ENCODE results near the gene SLC6A20.
"Not testable (repeated sequence)": the region's sequence is repeated elsewhere in the genome, so short reads cannot be mapped to it uniquely, and the experiment has no call there.

Gene SLC6A20

DNA sequence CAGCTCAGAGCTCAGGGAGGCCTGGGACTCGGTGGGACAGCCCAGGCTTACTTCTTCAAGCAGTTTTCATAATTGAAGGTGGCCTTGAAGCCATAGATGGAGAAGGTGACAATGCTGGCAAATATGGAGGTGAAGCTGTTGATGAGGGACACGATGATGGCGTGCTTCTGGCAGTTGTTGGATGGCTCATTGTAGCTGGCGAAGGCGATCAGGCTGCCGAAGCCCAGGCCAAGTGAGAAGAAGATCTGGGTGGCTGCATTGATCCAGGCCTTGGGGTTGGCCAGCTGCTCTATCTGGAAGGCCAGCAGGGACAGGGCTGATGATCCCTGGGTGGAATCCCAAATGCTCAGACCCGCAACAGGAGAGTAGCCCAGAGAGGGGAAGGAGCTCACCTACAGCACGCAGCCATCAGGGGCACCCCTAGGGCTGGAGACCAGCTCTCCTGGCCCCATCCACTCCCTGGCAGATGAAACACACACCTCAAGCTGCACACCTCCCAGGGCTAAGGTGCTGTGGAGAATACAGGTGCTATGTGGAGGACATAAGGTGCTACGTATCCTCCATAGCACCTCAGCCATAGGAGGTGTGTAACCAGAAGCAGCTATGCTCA, 25.1 kb downstream of the SLC6A20 start:
- Histone ChIP-seq H3K36me3 (ENCODE audit: control insufficient read depth, insufficient read depth, low read length) (no peaks in the 10 kb centered on the region), H3K9me3 (ENCODE audit: control insufficient read depth, insufficient read depth, low read depth, low read length) (no peaks in the 10 kb centered on the region; the same call in 1 of the 2 replicates), H3K9ac (ENCODE audit: low read length) (no peak overlapping the region)

GRCh38 chr3:45765958-45766357, 30.4 kb downstream of the SLC6A20 start:
- Histone ChIP-seq H3K27me3 (ENCODE audit: control insufficient read depth, insufficient read depth, low read length) (no peaks in the 10 kb centered on the region), H3K9ac (ENCODE audit: low read length) (no peak overlapping the region), H3K4me3 (ENCODE audit: low read depth, low read length) (no peak overlapping the region), H3K27ac (ENCODE audit: low read depth, low read length) (no peak overlapping the region), H3K4me1 (ENCODE audit: control insufficient read depth, insufficient read depth, low read length) (peaks cover 5% of the 10 kb centered on the region), H3K9me3 (ENCODE audit: control insufficient read depth, insufficient read depth, low read depth, low read length) (no peaks in the 10 kb centered on the region; the same call in 1 of the 2 replicates), H3K36me3 (ENCODE audit: control insufficient read depth, insufficient read depth, low read length) (no peaks in the 10 kb centered on the region)

More for the DNA sequence above, 25.1 kb downstream of the SLC6A20 start:
- peaks cover 7% of the 10 kb centered on the region for H3K4me1 ChIP-seq (ENCODE audit: control insufficient read depth, insufficient read depth, low read length)
- no peak overlapping the region for H3K27ac ChIP-seq (ENCODE audit: low read depth, low read length)
- no peaks in the 10 kb centered on the region; the same call in 1 of the 2 replicates for H3K27me3 ChIP-seq (ENCODE audit: control insufficient read depth, insufficient read depth, low read length)
- H3K4me3 ChIP-seq (ENCODE audit: low read depth, low read length): no peak overlapping the region

DNA sequence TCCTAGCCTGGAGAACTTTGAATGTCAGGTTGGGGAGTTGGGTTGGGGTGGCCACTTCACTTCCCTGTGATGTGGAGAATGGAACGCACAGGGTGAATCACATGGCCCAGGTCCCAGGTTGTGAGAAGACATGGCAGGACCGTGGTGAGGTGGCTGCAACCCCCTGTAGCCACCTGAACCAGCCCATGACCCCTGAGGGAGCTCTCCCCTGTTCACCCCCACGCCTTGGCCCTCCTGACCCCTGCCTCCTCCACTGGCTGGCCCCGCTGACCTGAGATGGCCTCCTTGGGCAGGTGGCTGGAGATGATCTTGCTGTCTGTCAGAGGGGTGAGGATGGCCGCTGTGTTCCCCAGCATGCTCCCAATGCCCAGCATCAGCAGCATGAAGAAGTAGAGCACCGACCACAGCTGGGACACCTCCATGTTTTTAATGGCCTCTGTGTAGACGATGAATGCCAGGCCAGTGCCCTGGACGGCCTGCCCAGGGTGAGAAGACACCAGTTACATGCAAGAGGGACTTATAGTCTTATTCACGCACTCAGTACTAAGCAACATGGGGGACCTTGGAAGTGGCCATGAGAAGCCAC, 31.0 kb downstream of the SLC6A20 start:
- Histone ChIP-seq H3K9me3 (ENCODE audit: control insufficient read depth, insufficient read depth, low read depth, low read length) (no peaks in the 10 kb centered on the region; the same call in 1 of the 2 replicates), H3K9ac (ENCODE audit: low read length) (no peak overlapping the region), H3K36me3 (ENCODE audit: control insufficient read depth, insufficient read depth, low read length) (no peaks in the 10 kb centered on the region), H3K27ac (ENCODE audit: low read depth, low read length) (no peak overlapping the region), H3K4me1 (ENCODE audit: control insufficient read depth, insufficient read depth, low read length) (peaks cover 10% of the 10 kb centered on the region), H3K4me3 (ENCODE audit: low read depth, low read length) (no peak overlapping the region), H3K27me3 (ENCODE audit: control insufficient read depth, insufficient read depth, low read length) (no peaks in the 10 kb centered on the region)

DNA sequence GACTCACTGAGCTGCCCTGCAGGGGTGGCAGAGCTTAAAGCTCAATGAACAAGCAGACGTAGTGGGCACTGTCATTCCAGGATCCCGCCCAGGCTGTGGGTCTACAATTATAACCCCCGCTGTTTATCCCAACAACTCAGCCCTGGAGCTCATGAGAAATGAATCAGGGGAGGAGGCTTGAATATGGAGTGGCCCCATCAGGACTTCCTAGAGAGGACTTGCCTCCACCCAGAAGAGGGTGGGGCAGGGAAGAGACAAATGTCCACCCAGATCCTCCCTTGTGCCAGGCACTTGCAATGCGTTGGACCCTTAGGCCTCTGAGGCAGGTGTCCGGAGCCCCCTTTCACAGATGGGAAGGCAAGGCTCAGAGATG, 33.0 kb downstream of the SLC6A20 start:
- no peaks in the 10 kb centered on the region for H3K36me3 ChIP-seq (ENCODE audit: control insufficient read depth, insufficient read depth, low read length)
- no peaks in the 10 kb centered on the region; the same call in 1 of the 2 replicates for H3K9me3 ChIP-seq (ENCODE audit: control insufficient read depth, insufficient read depth, low read depth, low read length)
- H3K9ac ChIP-seq (ENCODE audit: low read length): no peak overlapping the region
- peaks cover 10% of the 10 kb centered on the region for H3K4me1 ChIP-seq (ENCODE audit: control insufficient read depth, insufficient read depth, low read length)
- H3K27ac ChIP-seq (ENCODE audit: low read depth, low read length): no peak overlapping the region
- H3K27me3 ChIP-seq (ENCODE audit: control insufficient read depth, insufficient read depth, low read length): no peaks in the 10 kb centered on the region
- H3K4me3 ChIP-seq (ENCODE audit: low read depth, low read length): no peak overlapping the region

DNA sequence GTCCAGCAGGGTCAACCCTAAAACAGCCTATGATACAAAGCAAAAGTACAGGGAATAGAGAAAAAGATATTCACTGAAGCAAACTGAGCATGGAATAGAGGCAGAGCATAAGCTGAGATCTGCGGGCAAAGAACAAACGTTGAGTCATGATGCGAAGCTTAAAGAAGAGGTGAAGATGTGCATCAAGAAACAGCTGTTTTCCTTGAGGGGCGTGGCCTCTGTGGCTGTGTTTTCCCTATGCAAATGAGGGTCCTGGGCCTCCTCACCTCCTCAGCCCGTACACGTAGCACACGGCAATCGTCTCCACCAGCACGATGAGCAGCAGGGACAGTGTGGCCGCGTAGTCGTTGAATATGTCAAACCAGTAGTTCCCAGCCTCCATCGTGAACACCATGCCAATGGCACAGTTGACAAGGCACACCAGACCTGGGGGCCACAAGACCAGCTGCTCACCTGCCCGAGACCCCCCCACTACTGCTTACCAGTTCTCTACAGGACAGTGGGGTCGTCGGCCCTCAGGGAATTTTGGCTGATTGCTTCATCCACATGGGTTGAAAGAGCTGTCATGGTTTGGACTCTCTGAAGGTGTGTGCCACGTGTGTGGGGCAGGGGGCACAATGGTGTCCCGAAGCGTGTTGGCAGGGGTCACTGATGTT, 33.6 kb downstream of the SLC6A20 start:
- H3K9me3 ChIP-seq (ENCODE audit: control insufficient read depth, insufficient read depth, low read depth, low read length): no peaks in the 10 kb centered on the region; the same call in 1 of the 2 replicates

DNA sequence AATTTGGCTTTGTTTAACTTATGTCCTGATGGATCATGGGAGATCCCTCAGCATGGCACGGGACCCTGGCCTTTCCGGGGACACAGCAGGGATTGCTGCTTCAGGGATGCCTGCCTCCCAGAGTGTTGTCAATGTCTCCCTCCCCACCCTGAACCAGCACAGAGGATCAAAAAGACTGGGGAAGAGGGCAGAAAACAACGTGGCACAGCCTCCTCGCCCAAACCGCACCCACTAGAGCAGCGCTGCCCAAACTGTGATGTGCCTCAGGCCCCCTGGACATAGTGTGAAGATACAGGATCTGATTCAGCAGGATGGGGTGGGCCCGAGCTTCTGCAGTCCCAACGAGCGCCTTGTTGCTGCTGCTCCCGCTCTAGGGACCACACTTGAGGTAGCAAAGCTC, 34.5 kb downstream of the SLC6A20 start:
- Histone ChIP-seq H3K36me3 (ENCODE audit: control insufficient read depth, insufficient read depth, low read length) (no peaks in the 10 kb centered on the region), H3K4me1 (ENCODE audit: control insufficient read depth, insufficient read depth, low read length) (peaks cover 10% of the 10 kb centered on the region), H3K4me3 (ENCODE audit: low read depth, low read length) (no peak overlapping the region), H3K27ac (ENCODE audit: low read depth, low read length) (no peak overlapping the region), H3K9ac (ENCODE audit: low read length) (no peak overlapping the region), H3K9me3 (ENCODE audit: control insufficient read depth, insufficient read depth, low read depth, low read length) (no peaks in the 10 kb centered on the region; the same call in 1 of the 2 replicates), H3K27me3 (ENCODE audit: control insufficient read depth, insufficient read depth, low read length) (no peaks in the 10 kb centered on the region)

More for the DNA sequence above, 33.6 kb downstream of the SLC6A20 start:
- Histone ChIP-seq H3K36me3 (ENCODE audit: control insufficient read depth, insufficient read depth, low read length) (no peaks in the 10 kb centered on the region), H3K9ac (ENCODE audit: low read length) (no peak overlapping the region), H3K4me3 (ENCODE audit: low read depth, low read length) (no peak overlapping the region), H3K4me1 (ENCODE audit: control insufficient read depth, insufficient read depth, low read length) (peaks cover 10% of the 10 kb centered on the region), H3K27ac (ENCODE audit: low read depth, low read length) (no peak overlapping the region), H3K27me3 (ENCODE audit: control insufficient read depth, insufficient read depth, low read length) (no peaks in the 10 kb centered on the region)

DNA sequence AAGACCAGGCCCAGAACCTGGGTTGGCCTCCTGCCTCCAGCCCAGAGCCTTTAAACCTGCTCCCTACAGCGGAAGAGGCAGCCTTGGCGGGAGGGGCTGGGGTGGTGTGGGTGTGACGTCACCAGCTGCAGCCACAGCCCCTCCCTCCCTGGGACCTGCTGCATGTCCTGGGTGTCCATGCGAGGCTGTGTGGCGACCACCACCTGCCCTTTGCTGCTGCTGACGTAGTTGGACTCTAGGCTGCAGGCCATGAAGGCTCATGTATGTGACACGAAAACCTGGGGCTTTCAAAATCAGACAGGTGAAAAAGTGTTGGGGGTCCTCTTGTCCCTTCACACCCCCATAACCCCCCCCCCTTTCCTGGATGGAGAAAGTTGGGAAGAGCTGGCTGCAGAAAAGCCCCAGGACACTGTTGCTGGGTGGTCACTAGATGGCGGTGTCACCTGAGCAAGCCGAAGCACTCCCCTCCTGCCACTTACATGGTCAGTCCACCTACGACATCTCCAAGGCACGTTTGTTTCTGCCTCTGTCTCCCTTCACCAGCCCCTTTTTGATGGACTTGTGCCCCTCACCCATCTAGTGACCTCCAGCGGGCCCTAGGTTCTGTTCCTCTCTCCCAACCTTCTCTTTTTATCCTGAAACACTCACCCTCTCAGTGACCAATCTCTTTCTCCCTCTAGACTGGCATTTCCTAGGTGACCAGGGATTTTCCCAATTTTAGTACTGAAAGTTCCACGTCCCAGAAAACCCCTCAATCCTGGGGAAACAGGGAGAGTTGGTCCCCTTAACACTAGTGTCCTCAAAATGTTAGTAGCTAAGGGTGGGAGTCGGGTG, 35.2 kb downstream of the SLC6A20 start:
- Histone ChIP-seq H3K4me1 (ENCODE audit: control insufficient read depth, insufficient read depth, low read length) (peaks cover 10% of the 10 kb centered on the region), H3K27me3 (ENCODE audit: control insufficient read depth, insufficient read depth, low read length) (no peaks in the 10 kb centered on the region), H3K4me3 (ENCODE audit: low read depth, low read length) (no peak overlapping the region), H3K27ac (ENCODE audit: low read depth, low read length) (no peak overlapping the region), H3K9me3 (ENCODE audit: control insufficient read depth, insufficient read depth, low read depth, low read length) (no peaks in the 10 kb centered on the region), H3K36me3 (ENCODE audit: control insufficient read depth, insufficient read depth, low read length) (no peaks in the 10 kb centered on the region), H3K9ac (ENCODE audit: low read length) (no peak overlapping the region)

GRCh38 chr3:45759851-45760250, 36.5 kb downstream of the SLC6A20 start:
- Histone ChIP-seq H3K27me3 (ENCODE audit: control insufficient read depth, insufficient read depth, low read length) (no peaks in the 10 kb centered on the region), H3K4me3 (ENCODE audit: low read depth, low read length) (no peak overlapping the region), H3K27ac (ENCODE audit: low read depth, low read length) (no peak overlapping the region), H3K9ac (ENCODE audit: low read length) (no peak overlapping the region), H3K4me1 (ENCODE audit: control insufficient read depth, insufficient read depth, low read length) (peaks cover 6% of the 10 kb centered on the region), H3K9me3 (ENCODE audit: control insufficient read depth, insufficient read depth, low read depth, low read length) (no peaks in the 10 kb centered on the region), H3K36me3 (ENCODE audit: control insufficient read depth, insufficient read depth, low read length) (no peaks in the 10 kb centered on the region)

- Histone ChIP-seq H3K27ac (ENCODE audit: low read depth, low read length) (no peak overlapping the region), H3K9me3 (ENCODE audit: control insufficient read depth, insufficient read depth, low read depth, low read length) (no peaks in the 10 kb centered on the region), H3K27me3 (ENCODE audit: control insufficient read depth, insufficient read depth, low read length) (no peaks in the 10 kb centered on the region), H3K9ac (ENCODE audit: low read length) (no peak overlapping the region), H3K36me3 (ENCODE audit: control insufficient read depth, insufficient read depth, low read length) (no peaks in the 10 kb centered on the region), H3K4me3 (ENCODE audit: low read depth, low read length) (no peak overlapping the region), H3K4me1 (ENCODE audit: control insufficient read depth, insufficient read depth, low read length) (peaks cover 6% of the 10 kb centered on the region)
These were observed 37.5 kb downstream of the SLC6A20 start for GRCh38 chr3:45758871-45759270.

DNA sequence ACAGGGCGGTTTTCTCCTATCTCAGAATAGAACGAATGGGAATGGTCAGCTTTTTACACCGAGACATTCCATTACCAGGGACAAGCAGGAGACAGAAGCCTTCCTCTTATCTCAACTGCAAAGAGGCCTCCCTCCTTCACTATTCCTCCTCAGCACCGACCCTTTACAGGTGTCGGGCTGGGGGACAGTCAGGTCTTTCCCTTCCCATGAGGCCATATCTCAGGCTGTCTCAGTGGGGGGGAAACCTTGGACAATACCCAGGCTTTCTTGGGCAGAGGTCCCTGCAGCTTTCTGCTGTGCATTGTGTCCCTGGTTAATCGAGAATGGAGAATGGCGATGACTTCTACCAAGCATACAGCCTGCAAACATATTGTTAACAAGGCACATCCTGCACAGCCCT, 39.2 kb downstream of the SLC6A20 start:
- H3K9me3 ChIP-seq (ENCODE audit: control insufficient read depth, insufficient read depth, low read depth, low read length); H3K9ac ChIP-seq (ENCODE audit: low read length); H3K4me3 ChIP-seq (ENCODE audit: low read depth, low read length); H3K27ac ChIP-seq (ENCODE audit: low read depth, low read length); H3K27me3 ChIP-seq (ENCODE audit: control insufficient read depth, insufficient read depth, low read length); H3K36me3 ChIP-seq (ENCODE audit: control insufficient read depth, insufficient read depth, low read length); H3K4me1 ChIP-seq (ENCODE audit: control insufficient read depth, insufficient read depth, low read length): not testable (repeated sequence)

- Histone ChIP-seq H3K27ac (ENCODE audit: low read depth, low read length) (no peak overlapping the region), H3K9ac (ENCODE audit: low read length) (no peak overlapping the region), H3K36me3 (ENCODE audit: control insufficient read depth, insufficient read depth, low read length) (no peaks in the 10 kb centered on the region), H3K4me3 (ENCODE audit: low read depth, low read length) (no peak overlapping the region), H3K27me3 (ENCODE audit: control insufficient read depth, insufficient read depth, low read length) (no peaks in the 10 kb centered on the region), H3K9me3 (ENCODE audit: control insufficient read depth, insufficient read depth, low read depth, low read length) (no peaks in the 10 kb centered on the region), H3K4me1 (ENCODE audit: control insufficient read depth, insufficient read depth, low read length) (peaks cover 6% of the 10 kb centered on the region)
These were observed 40.3 kb downstream of the SLC6A20 start for GRCh38 chr3:45756055-45756454.
